HG02852 (cell line): ENCODE data around the gene SLC4A4.

Source experiments
- ATAC-seq: cut with Tn5 transposase; IDR thresholded peaks from one replicate; pipeline ENCODE4 v1.9.1; 2021; ENCODE audit warnings: mild to moderate bottlenecking, moderate library complexity; ENCODE audit not compliant: unreplicated experiment

SLC4A4 gene

DNA sequence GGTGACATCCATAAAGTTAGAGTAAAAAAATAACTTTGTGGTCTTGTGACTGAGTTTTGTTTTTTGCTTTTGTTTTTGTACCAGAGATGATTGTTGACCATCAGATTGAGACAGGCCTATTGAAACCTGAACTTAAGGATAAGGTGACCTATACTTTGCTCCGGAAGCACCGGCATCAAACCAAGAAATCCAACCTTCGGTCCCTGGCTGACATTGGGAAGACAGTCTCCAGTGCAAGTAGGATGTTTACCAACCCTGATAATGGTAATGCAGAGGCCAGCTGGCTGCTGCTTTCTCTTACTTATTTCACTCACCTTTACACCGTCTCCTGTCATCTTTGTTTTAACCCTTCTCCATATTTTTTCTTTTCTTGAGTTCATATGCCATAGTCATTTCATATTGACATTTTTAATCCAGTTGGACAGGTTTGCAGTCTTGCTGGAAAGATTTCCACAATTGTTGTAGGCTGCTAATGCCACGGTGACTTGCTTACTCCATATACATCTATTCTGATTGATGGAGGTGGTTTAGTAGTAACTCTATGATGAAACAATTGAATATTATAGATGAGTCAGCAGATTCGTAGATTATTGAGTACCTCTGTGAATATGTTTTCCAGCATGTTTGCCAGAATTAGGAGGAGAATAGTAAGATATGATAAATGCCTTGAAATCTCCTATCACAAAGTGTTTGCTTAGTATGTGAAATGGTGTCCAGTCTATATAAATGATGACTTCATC is 18.3 kb downstream of the SLC4A4 start:
- no peak for ATAC-seq

DNA sequence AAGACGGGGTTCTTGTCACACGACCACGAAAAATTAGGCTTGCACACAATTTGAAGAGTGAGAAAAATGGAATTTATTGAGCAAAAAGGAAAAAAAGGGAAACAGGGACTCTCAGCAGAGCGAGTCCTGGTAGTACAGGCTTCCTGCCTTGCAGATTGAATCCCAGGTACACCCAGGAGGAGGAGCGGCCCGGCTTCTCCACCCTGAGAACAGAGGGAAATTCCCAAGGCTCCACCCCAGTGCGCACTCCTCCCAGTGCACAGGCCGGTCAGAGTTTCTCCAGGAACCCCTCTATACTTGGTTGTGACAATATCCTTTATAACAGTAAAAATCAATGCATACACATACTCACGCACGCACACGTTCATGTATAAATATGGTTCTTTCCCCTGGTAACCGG is 22.0 kb downstream of the SLC4A4 start:
- ATAC-seq: no peak

DNA sequence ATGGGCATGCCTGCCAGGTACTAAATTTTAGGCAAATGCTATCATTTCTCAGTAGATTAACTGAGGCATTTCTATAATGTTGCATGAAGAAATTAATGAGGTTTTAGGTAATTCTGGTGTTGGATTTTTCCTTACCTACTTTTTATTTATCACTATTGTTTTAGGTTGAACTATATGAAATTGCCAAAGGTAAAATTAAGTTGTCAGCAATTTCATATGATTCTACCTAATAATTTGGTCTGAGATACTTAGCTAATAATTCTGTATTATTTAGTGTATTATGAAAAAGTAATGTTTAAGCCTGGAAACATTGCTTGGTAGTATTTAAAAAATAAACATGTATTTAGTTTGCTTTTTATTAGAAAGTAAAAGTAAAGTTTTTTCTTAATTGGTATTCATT is 22.7 kb downstream of the SLC4A4 start:
- ATAC-seq: no peak

DNA sequence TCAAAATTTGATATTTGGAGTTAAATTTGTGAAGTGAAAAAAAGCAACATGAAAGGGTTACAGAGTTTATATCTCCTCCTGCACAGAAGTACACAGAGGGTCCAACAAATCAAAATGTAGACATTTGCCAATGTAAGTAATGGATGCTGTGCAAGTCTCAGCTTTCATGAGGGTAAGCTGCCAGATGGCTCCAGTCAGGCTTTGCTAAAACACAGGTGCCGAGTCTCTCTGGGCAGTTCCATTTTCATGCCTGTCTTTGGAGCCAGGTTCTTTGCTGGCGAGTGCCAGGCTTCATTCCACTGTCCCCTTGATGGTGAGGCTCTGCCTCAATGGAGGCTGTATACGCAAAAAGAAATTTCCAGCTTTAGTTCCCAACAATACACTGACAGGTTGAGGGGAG is 27.9 kb downstream of the SLC4A4 start:
- no peak for ATAC-seq

DNA sequence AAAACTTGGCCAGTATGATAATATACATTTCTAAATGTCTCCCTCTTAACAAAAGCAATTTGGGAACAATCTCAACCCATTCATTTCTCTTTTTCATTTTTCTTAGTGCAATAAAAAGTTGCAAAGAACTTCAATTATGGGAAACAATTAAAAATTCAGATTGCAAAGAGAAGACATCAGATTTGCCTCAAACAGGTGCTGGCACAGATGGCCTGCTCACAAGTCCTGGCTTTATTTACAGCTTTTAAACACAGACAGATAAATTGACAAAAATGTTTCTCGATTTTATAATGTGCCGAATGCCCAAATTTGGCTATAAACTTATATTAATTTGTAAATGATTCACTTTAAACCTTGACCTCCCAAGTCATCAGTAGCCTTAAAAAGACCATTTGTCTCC is 28.7 kb downstream of the SLC4A4 start:
- no peak for ATAC-seq

DNA sequence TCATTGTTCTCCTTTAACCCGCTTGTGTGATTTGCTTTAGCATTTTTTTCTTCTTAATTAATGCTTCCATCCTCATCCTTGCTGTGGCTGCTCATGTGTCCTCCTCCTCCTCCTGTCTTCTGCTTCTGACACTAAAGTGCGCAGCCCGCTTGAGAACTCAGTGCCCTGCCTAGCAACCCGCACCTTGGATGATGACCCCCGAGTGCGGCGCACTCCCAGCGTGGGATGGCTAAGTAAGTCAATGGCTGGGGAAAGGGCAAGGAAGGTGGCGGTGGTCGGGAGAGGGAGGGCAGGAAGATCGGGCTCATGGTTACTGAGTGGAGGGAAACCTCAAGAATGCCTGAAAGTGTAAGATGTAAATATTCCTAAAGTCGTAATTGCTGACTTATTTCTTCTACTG is 30.1 kb downstream of the SLC4A4 start:
- ATAC-seq: no peak

DNA sequence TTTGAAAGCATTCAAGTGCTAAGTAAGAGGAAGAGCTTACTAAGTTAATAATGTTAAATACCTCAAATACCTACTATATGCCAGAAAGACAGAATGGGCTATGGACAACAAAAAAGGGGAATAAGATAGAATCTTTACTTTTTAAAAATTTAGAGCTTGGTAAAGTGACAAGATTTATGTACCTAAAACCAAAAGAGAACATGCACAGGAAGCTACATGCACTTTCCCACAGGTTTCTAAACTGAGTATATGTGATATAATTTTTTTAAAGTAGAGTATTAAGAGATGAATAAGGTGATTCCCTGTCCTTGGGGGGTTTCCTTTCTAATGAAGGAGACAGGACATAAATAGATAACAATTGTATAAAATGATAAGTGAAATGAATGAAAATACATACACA is 30.7 kb downstream of the SLC4A4 start:
- no peak for ATAC-seq

DNA sequence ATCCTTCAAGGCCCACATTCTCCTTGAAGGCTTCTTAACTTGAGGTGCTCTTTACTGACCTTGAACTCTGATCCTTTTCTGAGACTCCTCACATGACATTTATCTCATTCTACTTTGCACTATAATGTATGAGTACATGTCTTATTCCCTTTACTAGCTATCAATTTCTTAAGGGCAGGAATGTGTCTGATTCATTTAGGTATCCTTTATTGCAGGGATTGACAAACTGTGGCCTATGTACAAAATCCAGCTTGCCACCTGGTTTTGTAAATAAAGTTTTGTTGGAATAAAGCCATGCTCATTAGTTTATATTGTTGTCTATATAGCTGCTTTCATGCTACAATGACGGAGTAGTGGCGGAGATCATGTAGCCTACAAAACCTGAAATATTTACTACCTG is 36.7 kb downstream of the SLC4A4 start:
- ATAC-seq: no peak

DNA sequence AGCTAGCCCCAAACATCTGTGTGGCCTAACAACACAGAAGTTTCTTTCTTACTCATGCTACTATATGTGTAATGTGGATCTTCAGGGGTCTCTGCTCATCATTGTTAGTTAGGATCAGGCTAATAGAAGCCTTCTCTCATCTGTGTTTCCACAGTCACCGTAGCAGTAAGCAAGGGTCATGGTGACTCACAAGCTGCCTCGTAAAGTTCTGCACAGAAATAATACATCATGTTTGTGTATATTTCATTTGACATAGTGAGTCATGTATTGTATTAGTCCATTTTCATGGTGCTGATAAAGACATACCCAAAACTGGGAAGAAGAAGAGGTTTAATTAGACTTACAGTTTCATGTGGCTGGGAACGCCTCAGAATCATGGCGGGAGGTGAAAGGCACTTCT is 38.7 kb downstream of the SLC4A4 start:
- ATAC-seq: no peak

DNA sequence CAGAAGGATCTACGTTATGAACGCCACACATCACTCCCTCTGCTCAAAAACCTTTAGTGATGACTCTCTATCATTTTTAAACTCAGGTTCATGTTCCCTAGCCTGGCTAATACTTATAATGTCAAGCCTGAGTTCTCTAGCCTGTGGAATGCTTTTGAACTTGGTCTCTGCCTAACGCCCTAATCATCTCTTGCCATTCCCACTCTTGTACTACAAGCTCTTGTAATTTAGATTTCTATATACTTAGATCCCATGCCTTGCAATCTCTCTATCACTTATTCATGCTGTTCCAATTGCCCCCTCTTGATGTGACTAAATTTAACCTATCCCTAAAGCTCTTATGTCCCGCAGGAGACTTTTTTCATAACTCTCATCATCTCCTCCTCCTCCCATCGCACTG is 40.3 kb downstream of the SLC4A4 start:
- no peak for ATAC-seq

DNA sequence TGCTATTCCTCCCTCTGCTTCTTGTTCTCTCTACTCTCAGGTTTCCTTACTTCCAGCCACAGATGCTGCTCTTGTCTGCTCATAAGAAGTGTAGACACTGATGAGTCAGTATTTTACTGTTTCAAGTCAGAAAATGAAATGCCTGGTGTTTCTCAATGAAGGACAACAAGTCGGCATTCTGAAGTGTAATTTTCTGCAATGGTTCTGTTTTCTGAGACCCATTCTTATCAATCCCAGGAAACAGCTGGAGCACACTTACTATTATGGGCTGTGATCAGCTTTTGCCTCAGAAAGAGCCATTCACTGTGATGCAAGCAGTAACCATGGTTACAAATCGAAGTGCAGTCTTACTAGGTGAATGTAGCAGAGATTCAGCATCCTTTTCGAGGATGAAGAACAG is 42.0 kb downstream of the SLC4A4 start:
- no peak for ATAC-seq

DNA sequence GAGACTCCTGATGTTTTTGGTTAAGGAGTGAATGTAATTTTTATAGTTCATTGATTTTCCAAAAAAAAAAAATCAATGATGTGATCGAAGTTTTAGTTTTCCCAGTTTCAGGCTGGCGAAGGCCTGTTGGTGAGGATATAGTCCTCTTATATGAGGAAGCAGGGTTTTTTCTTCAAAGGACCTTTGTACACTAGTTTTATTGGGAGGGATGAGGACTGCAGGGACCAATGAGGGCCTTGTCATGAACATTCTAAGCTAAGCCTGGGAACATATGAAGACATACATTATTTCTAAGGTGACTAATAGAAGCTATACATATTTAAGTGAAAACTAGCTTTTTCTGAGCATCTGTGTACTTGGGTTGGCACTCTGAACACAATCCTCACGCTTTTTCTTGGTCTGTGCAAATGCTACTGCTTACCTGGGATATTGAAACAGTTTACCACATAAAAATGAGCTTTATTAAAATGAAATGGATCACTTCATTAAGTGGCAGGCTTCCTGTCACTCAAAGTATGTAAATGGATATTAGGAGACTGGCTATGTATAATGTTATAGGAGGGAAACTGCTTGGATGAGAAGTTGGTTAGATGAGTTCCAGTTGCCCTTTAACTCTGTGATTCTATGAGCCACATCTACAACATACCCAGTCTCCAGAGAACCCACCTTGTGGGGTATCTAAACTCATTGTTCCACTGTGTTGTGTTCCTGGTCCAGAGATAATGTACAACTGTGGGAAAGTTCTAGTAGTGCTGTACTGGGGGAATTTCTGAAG is 43.5 kb downstream of the SLC4A4 start:
- ATAC-seq: no peak

DNA sequence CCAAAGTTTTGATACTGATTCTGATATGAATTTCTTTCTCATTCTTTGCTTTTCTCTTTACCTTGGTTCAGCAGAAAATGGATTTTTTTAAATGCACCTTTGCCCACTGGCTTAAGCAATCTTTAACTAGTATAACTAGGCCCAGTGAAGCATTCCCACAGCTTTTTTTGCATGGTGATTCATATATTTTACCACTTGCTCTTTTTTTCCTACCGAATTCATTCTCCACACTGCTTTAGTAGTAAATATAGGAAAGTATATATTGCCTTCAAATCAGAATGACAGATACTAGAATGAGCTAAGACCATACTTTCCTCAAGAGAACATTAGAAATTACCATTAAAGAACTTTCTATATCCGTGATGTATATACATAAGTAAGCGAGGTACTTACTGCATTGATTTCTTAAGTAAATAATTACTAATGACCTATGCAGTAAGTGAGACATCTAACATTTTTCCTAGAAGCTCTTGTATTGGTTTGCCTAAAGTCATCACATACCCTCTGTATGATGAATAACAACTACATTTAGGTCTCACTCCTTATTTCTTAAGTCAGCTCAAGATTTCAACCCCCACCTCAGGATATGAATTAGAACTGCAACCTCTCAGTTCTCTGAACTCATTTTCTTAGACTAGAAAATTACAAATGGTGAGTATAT is 44.2 kb downstream of the SLC4A4 start:
- no peak for ATAC-seq

DNA sequence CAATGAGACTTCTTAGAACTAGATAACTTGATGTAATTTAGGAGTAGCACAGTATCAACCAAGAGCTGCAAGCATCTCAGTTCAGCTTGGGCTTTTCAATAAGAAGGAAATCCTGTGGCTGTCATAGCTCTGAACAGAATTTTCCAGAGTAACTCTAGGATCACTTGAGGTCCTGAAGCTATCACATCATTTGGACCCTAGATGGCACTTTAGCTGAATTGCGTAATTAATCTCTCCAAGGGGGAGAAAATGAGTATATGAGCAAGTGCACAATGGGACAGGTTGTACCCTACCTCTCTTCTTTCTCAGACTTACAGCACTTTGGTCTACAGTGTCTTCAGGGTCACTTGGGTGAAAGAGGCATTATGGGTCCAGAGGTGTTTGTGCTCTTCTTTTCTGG is 45.2 kb downstream of the SLC4A4 start:
- no peak for ATAC-seq

DNA sequence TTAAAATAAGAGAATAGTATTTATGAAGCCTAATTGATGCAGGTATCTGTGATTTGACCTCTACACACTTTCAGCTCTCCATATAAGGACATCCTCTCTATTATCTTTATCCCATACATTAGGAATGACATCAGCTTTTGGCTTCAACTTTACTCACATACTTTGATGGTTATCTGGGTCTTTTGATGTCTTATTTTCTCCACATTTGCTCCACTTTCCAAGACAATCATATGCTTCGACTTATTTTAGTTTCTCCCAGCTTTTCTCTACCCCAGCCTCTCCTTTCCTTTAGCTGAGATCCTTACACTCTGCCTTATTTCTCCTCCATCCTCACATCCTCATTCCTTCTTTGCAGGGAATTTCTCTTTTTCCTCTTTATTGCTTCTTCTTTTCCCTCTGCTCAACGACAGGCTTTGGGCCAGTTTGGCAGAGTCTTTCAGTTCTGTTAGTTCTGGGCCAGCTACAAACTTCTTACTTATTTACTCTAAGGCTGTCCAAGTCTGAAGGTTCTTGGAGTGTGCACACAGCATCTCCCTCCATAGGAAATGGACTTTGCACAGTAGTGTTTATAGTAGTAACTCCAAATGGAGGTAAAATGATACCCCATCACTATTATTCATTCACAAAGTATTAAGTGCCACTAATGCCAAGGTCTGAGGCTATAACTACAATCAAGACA is 50.5 kb downstream of the SLC4A4 start:
- ATAC-seq: no peak

DNA sequence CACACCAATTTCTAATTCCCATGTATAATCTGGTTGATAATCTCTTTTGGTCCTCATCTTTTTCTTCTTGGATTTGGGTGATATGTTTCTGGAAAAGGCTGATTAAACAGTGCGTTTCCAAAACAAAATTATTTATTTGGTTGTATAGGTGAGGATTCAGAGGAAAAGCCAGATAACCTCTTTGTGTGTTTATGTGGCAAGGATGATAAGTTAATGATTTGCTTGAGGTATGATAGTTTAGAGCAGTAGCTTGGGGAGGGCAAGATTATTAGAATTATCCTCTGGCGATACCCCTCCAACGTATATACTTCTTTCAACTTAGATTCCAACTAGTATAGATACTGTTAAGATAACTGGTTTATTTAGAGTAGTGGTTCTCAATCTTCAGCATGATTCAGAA is 53.3 kb downstream of the SLC4A4 start:
- no peak for ATAC-seq

DNA sequence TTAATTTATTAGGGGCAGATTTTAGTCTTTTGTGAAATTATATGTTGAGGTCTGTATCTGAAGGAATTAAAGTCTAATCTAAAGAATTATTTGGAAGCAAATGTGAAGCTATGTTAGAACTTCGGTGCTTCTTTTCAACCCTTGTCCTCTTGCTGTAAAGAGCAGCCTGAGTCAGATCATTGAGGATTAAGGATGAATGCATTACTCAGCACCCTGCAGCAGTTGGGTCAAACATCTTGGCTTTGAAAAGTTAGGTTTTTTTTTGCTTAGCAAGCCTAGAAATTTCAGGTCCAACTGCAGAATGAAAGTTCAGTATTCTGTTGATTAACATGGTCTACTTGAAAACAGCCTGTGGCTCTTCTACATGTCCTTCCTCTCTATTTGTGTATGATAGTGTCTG is 57.6 kb downstream of the SLC4A4 start:
- no peak for ATAC-seq

DNA sequence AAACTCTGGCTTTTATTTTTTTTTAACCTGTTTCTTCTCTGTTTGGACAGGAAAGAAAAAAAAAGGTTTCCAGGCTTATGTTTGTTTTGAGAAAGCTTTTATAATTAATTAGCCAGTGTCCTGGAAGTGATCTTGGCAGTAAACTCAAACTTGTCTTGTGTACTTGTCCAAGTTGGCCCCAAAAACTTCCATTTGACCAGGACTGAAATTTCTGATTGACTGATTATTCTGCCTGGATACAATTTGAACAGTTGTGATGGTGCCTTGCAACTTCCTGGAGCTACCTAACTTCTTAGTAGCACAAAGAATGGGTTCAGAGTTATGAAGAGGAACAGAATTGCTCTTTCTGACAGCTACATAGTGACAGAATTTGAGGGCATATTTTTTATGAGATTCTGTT is 62.0 kb downstream of the SLC4A4 start:
- ATAC-seq: no peak

DNA sequence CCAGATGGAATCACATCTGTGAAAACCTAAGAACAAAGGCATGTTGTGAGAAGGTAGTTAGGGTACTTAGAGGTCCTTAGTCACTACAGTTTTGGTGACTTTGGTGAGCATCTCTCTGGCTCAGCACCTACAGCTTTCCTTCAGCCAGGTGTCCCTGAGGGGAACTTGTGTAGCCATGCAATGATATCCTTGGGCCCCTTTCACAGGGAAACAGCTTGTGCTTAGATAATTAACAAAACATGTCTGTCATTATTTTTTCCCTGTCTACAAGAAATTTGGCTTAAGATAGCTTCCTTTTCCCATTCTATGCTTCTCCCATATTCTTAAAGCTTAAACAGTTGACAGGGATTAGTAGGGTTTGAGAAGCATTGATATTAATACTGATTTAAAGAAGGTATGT is 63.8 kb downstream of the SLC4A4 start:
- ATAC-seq: no peak

DNA sequence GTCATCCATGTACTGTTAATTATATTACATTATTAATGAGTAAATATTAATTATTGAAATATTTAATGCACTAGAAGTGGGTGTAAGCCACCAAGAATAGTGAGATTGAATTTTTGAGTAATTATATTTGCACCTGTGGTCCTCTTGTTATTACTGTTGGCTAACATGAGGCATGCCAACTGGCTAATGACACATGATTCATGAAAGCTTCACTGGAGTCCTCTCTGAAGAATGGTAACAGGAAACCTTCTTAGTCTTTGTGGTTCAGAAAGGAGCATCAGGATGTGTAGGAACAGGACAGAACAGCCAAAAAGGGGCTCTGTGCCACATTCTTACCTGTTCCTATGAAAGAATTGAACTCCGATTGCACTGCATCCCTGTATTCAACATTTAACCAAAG is 65.2 kb downstream of the SLC4A4 start:
- ATAC-seq: no peak

DNA sequence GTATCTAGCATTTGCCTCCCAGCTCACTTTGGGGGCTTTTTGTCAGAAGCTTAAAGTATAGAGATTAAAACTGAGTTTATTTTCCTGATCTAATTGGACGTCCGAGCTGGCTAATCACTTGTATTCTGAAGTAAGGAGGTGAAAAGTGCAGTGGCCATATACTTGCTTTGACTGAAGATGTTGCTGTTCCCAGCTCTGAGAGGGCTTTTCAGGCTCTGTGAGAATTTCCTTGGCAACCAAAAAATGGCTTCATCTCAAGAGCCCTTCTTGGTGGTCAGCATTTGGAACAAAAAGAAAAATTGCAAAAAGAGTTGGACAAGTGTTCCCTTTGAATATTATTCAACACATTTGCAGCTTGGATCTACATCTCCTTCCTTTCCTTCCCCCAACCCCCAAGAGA is 67.0 kb downstream of the SLC4A4 start:
- no peak for ATAC-seq
